Measurements from ENCODE around the gene LAMA2.

GRCh38 chr6:129476810-129477209, 593.9 kb downstream of the LAMA2 start:
- TF ChIP-seq CTCF (IDR thresholded peaks at IDR 0.05) (no peak), POLR2A (IDR thresholded peaks at IDR 0.05) (no peak)

Measured in right lobe of liver (tissue), 4 donors.